ENCODE measurements around the gene FKBP14. TPM values are rescaled to one million over a fixed set of nuclear protein-coding genes. Genes with fewer than 3 reads are reported as not detected.

FKBP14 gene
- polyA plus RNA-seq, 1 of the 3 experiments (the other 2 are of a cell fraction) = 15.7 TPM

Other genes starting within 250 kb of the FKBP14 start
- 0.02 TPM in 2 replicates for gene WIPF3, start 220.2 kb downstream of the FKBP14 start, polyA plus RNA-seq (2012; rRNA removed)
- gene SCRN1, start 36.9 kb downstream of the FKBP14 start, polyA plus RNA-seq (2012; rRNA removed) = 64.3 and 87.0 TPM in 2 replicates
- gene PLEKHA8, start 1.7 kb upstream of the FKBP14 start, polyA plus RNA-seq (2012; rRNA removed) = 4.9 and 6.1 TPM in 2 replicates
- gene MTURN, start 108.3 kb upstream of the FKBP14 start, polyA plus RNA-seq (2012; rRNA removed) = 9.0 and 12.9 TPM in 2 replicates

All from SK-N-SH (cell line).